ENCODE data around the gene VAV2.
A peak's percentile ranks its signal among the peaks of the same experiment; 100 is the strongest.

VAV2 gene

GRCh38 chr9:133877967-133878366, 114.2 kb downstream of the VAV2 start:
- H3K27ac ChIP-seq = no peak overlapping the region
- TF ChIP-seq ZFX (IDR thresholded peaks at IDR 0.05; ENCODE audit: borderline replicate concordance) (no peak), CTCF (IDR thresholded peaks at IDR 0.05) (no peak)

- TF ChIP-seq ZFX (IDR thresholded peaks at IDR 0.05; ENCODE audit: borderline replicate concordance) (no peak), CTCF (IDR thresholded peaks at IDR 0.05) (no peak)
- H3K27ac ChIP-seq = no peak overlapping the region
These were observed 114.8 kb downstream of the VAV2 start for GRCh38 chr9:133877327-133877726.

- H3K27ac ChIP-seq = no peak overlapping the region
- TF ChIP-seq ZFX (IDR thresholded peaks at IDR 0.05; ENCODE audit: borderline replicate concordance) (no peak), CTCF (IDR thresholded peaks at IDR 0.05) (no peak)
These were observed 115.3 kb downstream of the VAV2 start for GRCh38 chr9:133876836-133877235.

GRCh38 chr9:133876144-133876543, 116.0 kb downstream of the VAV2 start:
- TF ChIP-seq CTCF (IDR thresholded peaks at IDR 0.05) = peak; percentile 42
- TF ChIP-seq ZFX (IDR thresholded peaks at IDR 0.05; ENCODE audit: borderline replicate concordance) = no peak
- H3K27ac ChIP-seq = no peak overlapping the region

GRCh38 chr9:133875131-133875530, 117.0 kb downstream of the VAV2 start:
- H3K27ac ChIP-seq = no peak overlapping the region
- no peak for TF ChIP-seq ZFX (IDR thresholded peaks at IDR 0.05; ENCODE audit: borderline replicate concordance)
- no peak for TF ChIP-seq CTCF (IDR thresholded peaks at IDR 0.05)

GRCh38 chr9:133874659-133875058, 117.5 kb downstream of the VAV2 start:
- TF ChIP-seq CTCF (IDR thresholded peaks at IDR 0.05) (no peak), ZFX (IDR thresholded peaks at IDR 0.05; ENCODE audit: borderline replicate concordance) (no peak)
- H3K27ac ChIP-seq = no peak overlapping the region

- no peak for TF ChIP-seq CTCF (IDR thresholded peaks at IDR 0.05)
- no peak for TF ChIP-seq ZFX (IDR thresholded peaks at IDR 0.05; ENCODE audit: borderline replicate concordance)
- no peak overlapping the region for H3K27ac ChIP-seq
These were observed 118.0 kb downstream of the VAV2 start for GRCh38 chr9:133874060-133874657.
